HL-60 (cell line): ENCODE results near the gene STX18.
A peak's percentile ranks its signal among the peaks of the same experiment; 100 is the strongest.

Source experiments
- DNase-seq, 2 experiments: peaks; one replicate each; pipeline ENCODE4 v3.0.0-alpha.2; 2010 to 2020; ENCODE audit warnings: low read depth in 1 of 2, low spot score in 1 of 2
- H3K27ac ChIP-seq: fragments of 250-450 bp; sonication (Bioruptor Pico); replicated peaks from 2 replicates; pipeline ENCODE4 v1.5.1; 2020; ENCODE audit warnings: mild to moderate bottlenecking, moderate library complexity
- H3K27me3 ChIP-seq: fragments of 250-450 bp; sonication (Bioruptor Pico); 2 replicates; pipeline ENCODE4 v1.5.1; 2021; ENCODE audit warnings: mild to moderate bottlenecking, moderate library complexity; ENCODE audit not compliant: insufficient read depth, poor library complexity, severe bottlenecking
- H3K4me3 ChIP-seq: replicated peaks from 2 replicates; pipeline ENCODE4 v1.5.1; 2011; ENCODE audit warnings: mild to moderate bottlenecking, control low read depth, low read length; ENCODE audit not compliant: insufficient read depth
- CTCF ChIP-seq: IDR thresholded peaks from one replicate; pipeline ENCODE4 v1.5.1; 2011; ENCODE audit warnings: low read length, control low read depth, inconsistent platforms; ENCODE audit not compliant: insufficient read depth
- GABPA ChIP-seq: IDR thresholded peaks from 2 replicates; pipeline ENCODE4 v1.6.1; 2012; ENCODE audit warnings: low read depth
- POLR2AphosphoS5 ChIP-seq: IDR thresholded peaks from 2 replicates; pipeline ENCODE4 v1.6.1; 2012; ENCODE audit warnings: low read depth
- REST ChIP-seq: IDR thresholded peaks from 2 replicates; pipeline ENCODE4 v1.6.1; 2012; ENCODE audit warnings: low read depth; ENCODE audit not compliant: insufficient replicate concordance
- SPI1 ChIP-seq: IDR thresholded peaks from 2 replicates; pipeline ENCODE4 v1.6.1; 2012; ENCODE audit warnings: low read depth, mild to moderate bottlenecking, borderline replicate concordance
- long read RNA-seq: library from polyadenylated mRNA; unstranded; transcript quantifications from one replicate; pipeline ENCODE4 v2.0.0, GENCODE V29; 2020

The STX18 gene
- long read RNA-seq, transcript STX18-201 (11 exons, 2,138 nt) = major isoform, 234 of 268 reads
- long read RNA-seq, partial matches to known transcripts = 3 of 268 reads
- long read RNA-seq, other reads (novel, unspliced or antisense) = 30 of 268 reads

GRCh38 chr4:4541661-4542570 lies at the start of gene STX18:
Gene STX18 (minus strand): TSS chr4:4542048. CDS start chr4:4541964, 84 bp downstream.
- H3K4me3 ChIP-seq = peak within 1 kb of the TSS; percentile 92
- peak; percentile 85 to 88 for DNase-seq
- TF ChIP-seq GABPA (peak; percentile 93), REST (peak; percentile 70), POLR2AphosphoS5 (peak; percentile 93), CTCF (no peak)
- no peaks in the 10 kb centered on the region for H3K27me3 ChIP-seq
- H3K27ac ChIP-seq = peak within 1 kb of the TSS; percentile 90

- Histone ChIP-seq H3K27ac (no peak overlapping the region), H3K27me3 (no peaks in the 10 kb centered on the region), H3K4me3 (no peak overlapping the region)
- DNase-seq = no peak
- TF ChIP-seq GABPA = no peak
- no peak for TF ChIP-seq SPI1
- no peak for TF ChIP-seq CTCF
- no peak for TF ChIP-seq POLR2AphosphoS5
- TF ChIP-seq REST = no peak
Observed at GRCh38 chr4:4591071-4591470, 49.2 kb upstream of the STX18 start.

GRCh38 chr4:4590546-4590945 lies 48.7 kb upstream of the STX18 start:
- TF ChIP-seq REST (no peak), SPI1 (no peak), POLR2AphosphoS5 (no peak), CTCF (no peak), GABPA (no peak)
- Histone ChIP-seq H3K4me3 (no peak overlapping the region), H3K27me3 (no peaks in the 10 kb centered on the region), H3K27ac (no peak overlapping the region)
- DNase-seq = no peak
